PC-9 (cell line): ENCODE measurements around the gene PRKAG2.

Experiments
- EZH2 ChIP-seq: fragments of 200-600 bp; sonication (generic); IDR thresholded peaks from 2 replicates; pipeline ENCODE4 v1.8.0; 2017; ENCODE audit warnings: antibody characterized with exemption, low read depth
- TF ChIP-seq, protein P1 (sequence below): fragments of 200-600 bp; sonication (generic); conservative IDR thresholded peaks from 2 replicates; pipeline ENCODE4 v1.6.1; 2017; ENCODE audit warnings: mixed run types, antibody characterized with exemption, mild to moderate bottlenecking, moderate library complexity

DNA sequence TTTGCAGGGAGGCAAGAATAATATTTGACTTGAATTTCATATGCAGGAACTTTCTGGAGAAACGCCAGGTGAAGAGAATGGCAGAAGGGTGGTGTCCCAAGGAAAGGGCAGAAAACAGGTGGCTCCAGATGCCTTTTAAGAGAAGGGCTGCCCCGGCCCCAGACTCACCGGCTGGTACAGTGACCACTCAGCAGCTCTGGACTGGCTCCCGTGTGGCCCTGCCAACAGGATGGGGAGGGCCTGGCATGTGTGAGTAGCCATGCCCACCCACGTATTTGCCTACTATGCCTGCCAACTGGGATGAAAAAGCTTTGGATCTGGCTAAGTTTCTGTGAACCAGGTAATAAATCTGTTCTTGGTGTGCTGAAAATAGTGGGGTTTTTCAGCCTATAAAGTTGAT, 159.5 kb downstream of the PRKAG2 start:
- TF ChIP-seq, protein P1, sequence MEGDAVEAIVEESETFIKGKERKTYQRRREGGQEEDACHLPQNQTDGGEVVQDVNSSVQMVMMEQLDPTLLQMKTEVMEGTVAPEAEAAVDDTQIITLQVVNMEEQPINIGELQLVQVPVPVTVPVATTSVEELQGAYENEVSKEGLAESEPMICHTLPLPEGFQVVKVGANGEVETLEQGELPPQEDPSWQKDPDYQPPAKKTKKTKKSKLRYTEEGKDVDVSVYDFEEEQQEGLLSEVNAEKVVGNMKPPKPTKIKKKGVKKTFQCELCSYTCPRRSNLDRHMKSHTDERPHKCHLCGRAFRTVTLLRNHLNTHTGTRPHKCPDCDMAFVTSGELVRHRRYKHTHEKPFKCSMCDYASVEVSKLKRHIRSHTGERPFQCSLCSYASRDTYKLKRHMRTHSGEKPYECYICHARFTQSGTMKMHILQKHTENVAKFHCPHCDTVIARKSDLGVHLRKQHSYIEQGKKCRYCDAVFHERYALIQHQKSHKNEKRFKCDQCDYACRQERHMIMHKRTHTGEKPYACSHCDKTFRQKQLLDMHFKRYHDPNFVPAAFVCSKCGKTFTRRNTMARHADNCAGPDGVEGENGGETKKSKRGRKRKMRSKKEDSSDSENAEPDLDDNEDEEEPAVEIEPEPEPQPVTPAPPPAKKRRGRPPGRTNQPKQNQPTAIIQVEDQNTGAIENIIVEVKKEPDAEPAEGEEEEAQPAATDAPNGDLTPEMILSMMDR = no peak
- TF ChIP-seq EZH2 = no peak
